NCI-H2107 treated with DMSO at 0.1 percent for 48 hours (cell line): ENCODE measurements around the gene CAMTA1.
"Not testable (repeated sequence)": the region's sequence is repeated elsewhere in the genome, so short reads cannot be mapped to it uniquely, and the experiment has no call there.

Experiments used
- DNase-seq: peaks from one replicate; lab custom pipeline; 2025; ENCODE audit not compliant: unreplicated experiment; lab: John Stamatoyannopoulos, UW

CAMTA1 gene

GRCh38 chr1:6785318-6785727, at the start of gene CAMTA1:
TSS of gene CAMTA1 (plus strand) at chr1:6785454. CDS start at chr1:6785531, 77 bp downstream.
- no peak for DNase-seq

GRCh38 chr1:6738987-6739676, 46.1 kb upstream of the CAMTA1 start:
- DNase-seq = no peak

GRCh38 chr1:6742676-6743188, 42.5 kb upstream of the CAMTA1 start:
- DNase-seq = not testable (repeated sequence)

- no peak for DNase-seq
These were observed 41.8 kb upstream of the CAMTA1 start for GRCh38 chr1:6743189-6744101.

- DNase-seq = no peak
These were observed 40.2 kb upstream of the CAMTA1 start for GRCh38 chr1:6745073-6745472.

- no peak for DNase-seq
These were observed 37.6 kb upstream of the CAMTA1 start for GRCh38 chr1:6747674-6748073.

- no peak for DNase-seq
These were observed 34.8 kb upstream of the CAMTA1 start for GRCh38 chr1:6750490-6750889.

- DNase-seq = no peak
These were observed 31.7 kb upstream of the CAMTA1 start for GRCh38 chr1:6753320-6754140.

GRCh38 chr1:6756457-6756856, 28.8 kb upstream of the CAMTA1 start:
- no peak for DNase-seq

GRCh38 chr1:6757719-6758435, 27.4 kb upstream of the CAMTA1 start:
- DNase-seq = no peak

GRCh38 chr1:6761196-6761737, 24.0 kb upstream of the CAMTA1 start:
- no peak for DNase-seq

- DNase-seq = no peak
These were observed 23.2 kb upstream of the CAMTA1 start for GRCh38 chr1:6762060-6762459.

- DNase-seq = no peak
These were observed 14.4 kb upstream of the CAMTA1 start for GRCh38 chr1:6770751-6771440.

- no peak for DNase-seq
These were observed 13.8 kb upstream of the CAMTA1 start for GRCh38 chr1:6771441-6771769.

- DNase-seq = no peak
These were observed 10.9 kb upstream of the CAMTA1 start for GRCh38 chr1:6774381-6774780.

GRCh38 chr1:6775261-6776043, 9.8 kb upstream of the CAMTA1 start:
- no peak for DNase-seq

GRCh38 chr1:6776389-6776788, 8.9 kb upstream of the CAMTA1 start:
- no peak for DNase-seq

- DNase-seq = no peak
These were observed 8.4 kb upstream of the CAMTA1 start for GRCh38 chr1:6776895-6777294.

GRCh38 chr1:6777813-6778212, 7.4 kb upstream of the CAMTA1 start:
- no peak for DNase-seq
